ENCODE results near the gene R3HDM1. TPM values are rescaled to one million over a fixed set of nuclear protein-coding genes. Genes with fewer than 3 reads are reported as not detected.
"Not testable (repeated sequence)": the region's sequence is repeated elsewhere in the genome, so short reads cannot be mapped to it uniquely, and the experiment has no call there.

The R3HDM1 gene
- polyA plus RNA-seq, 1 experiment, result 39.9 TPM

DNA sequence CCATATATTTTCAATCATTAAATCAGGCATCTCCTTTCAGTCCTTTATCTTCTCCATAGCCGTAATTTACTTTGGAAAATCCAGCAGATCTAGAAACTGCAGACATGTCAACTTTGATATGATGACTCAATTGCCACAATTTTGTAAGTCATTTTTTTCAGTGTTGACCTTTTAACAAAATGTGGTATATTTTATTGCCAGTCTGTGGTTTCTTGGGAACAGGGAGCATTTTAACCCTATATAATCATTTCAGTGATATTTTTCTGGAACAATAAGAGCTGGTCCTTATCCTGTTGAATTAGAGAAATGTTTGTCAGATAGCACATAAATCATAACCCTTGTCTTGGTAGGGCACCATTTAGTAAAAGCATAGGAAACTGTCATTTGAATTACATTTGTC, 119.4 kb downstream of the R3HDM1 start:
- CTCF ChIA-PET, result no interaction called here
- Histone ChIP-seq H3K36me3 (ENCODE audit: control insufficient read depth, insufficient read depth, low read length) (no peaks in the 10 kb centered on the region), H3K4me3 (ENCODE audit: low read depth, low read length) (no peak overlapping the region), H3K27me3 (ENCODE audit: control insufficient read depth, insufficient read depth, low read length) (no peaks in the 10 kb centered on the region)
- no peak for DNase-seq (ENCODE audit: low read depth)
- POLR2A ChIA-PET, result no interaction called here
- no peak for TF ChIP-seq CTCF (IDR thresholded peaks at IDR 0.05; ENCODE audit: insufficient read depth, low read depth, low read length)

DNA sequence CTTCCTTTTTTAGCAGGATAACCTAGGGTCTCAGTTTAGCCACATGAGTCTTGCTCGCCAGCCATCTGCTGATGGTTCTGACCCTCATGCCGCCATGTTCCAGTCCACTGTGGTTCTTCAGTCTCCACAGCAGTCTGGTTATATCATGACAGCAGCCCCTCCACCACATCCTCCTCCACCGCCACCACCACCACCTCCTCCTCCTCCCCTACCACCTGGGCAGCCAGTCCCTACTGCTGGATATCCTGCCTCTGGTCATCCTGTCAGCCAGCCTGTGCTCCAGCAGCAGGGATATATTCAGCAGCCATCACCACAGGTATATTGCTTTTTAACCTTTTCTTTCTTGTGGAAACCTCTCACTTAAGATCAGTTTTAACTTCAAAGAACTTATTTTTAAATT, 120.4 kb downstream of the R3HDM1 start:
- CTCF ChIA-PET, result no interaction called here
- POLR2A ChIA-PET, result no interaction called here
- no peak for DNase-seq (ENCODE audit: low read depth)
- no peaks in the 10 kb centered on the region for H3K27me3 ChIP-seq (ENCODE audit: control insufficient read depth, insufficient read depth, low read length)
- H3K4me3 ChIP-seq (ENCODE audit: low read depth, low read length), result no peak overlapping the region
- no peaks in the 10 kb centered on the region for H3K36me3 ChIP-seq (ENCODE audit: control insufficient read depth, insufficient read depth, low read length)
- no peak for TF ChIP-seq CTCF (IDR thresholded peaks at IDR 0.05; ENCODE audit: insufficient read depth, low read depth, low read length)

- H3K4me3 ChIP-seq (ENCODE audit: low read depth, low read length); DNase-seq (ENCODE audit: low read depth); H3K27me3 ChIP-seq (ENCODE audit: control insufficient read depth, insufficient read depth, low read length); CTCF ChIA-PET; POLR2A ChIA-PET; H3K36me3 ChIP-seq (ENCODE audit: control insufficient read depth, insufficient read depth, low read length): not testable (repeated sequence)
Measured at GRCh38 chr2:135654239-135654638, 123.0 kb downstream of the R3HDM1 start.

DNA sequence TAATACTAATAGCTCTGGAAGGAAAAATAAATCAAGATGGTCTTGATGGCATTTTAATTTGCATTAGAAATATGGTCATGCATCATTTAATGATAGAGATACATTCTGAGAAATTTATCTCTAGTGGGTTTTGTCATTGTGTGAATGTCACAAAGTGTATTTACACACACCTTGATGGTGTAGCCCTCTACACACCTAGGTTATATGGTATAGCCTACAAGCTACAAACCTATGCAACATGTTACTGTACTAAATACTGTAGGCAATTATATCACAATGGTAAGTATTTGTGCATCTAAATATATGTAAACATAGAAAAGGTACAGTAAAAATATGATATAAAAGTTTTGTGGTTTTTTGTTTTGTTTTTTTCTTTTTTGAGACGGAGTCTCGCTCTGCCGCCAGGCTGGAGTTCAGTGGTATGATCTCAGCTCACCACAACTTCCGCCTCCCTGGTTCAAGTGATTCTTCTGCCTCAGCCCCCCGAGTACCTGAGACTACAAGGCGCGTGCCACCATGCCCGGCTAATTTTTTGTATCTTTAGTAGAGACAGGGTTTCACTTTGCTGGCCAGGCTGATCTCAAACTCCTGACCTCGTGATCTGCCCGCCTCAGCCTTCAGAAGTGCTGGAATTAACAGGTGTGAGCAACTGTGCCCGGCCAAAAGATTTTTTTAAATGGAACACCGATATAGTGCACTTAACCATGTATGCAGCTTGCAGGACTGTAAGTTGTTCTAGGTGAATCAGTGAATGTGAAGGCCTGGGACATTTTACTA, 126.7 kb downstream of the R3HDM1 start:
- no peak for TF ChIP-seq CTCF (IDR thresholded peaks at IDR 0.05; ENCODE audit: insufficient read depth, low read depth, low read length)
- peaks cover 1% of the 10 kb centered on the region; the same call in 1 of the 2 replicates for H3K36me3 ChIP-seq (ENCODE audit: control insufficient read depth, insufficient read depth, low read length)
- no peaks in the 10 kb centered on the region for H3K27me3 ChIP-seq (ENCODE audit: control insufficient read depth, insufficient read depth, low read length)
- ChIA-PET CTCF (interaction anchor here (0.6 to 1.3 kb wide), 3 partner anchors 11 to 730 kb away, joined by 3 to 6 read pairs (median 3); no protein-coding TSS in a partner anchor), POLR2A (no interaction called here)
- H3K4me3 ChIP-seq (ENCODE audit: low read depth, low read length), result no peak overlapping the region
- DNase-seq (ENCODE audit: low read depth), result no peak

GRCh38 chr2:135662088-135662487, 130.8 kb downstream of the R3HDM1 start:
- DNase-seq (ENCODE audit: low read depth), result peak; percentile 6
- POLR2A ChIA-PET, result no interaction called here
- Histone ChIP-seq H3K36me3 (ENCODE audit: control insufficient read depth, insufficient read depth, low read length) (peaks cover 2% of the 10 kb centered on the region; the same call in 1 of the 2 replicates), H3K27me3 (ENCODE audit: control insufficient read depth, insufficient read depth, low read length) (no peaks in the 10 kb centered on the region), H3K4me3 (ENCODE audit: low read depth, low read length) (no peak overlapping the region)
- CTCF ChIA-PET, result interaction anchor here (1.6 kb wide), 1 partner anchor 17 kb away, joined by 4 read pairs; no protein-coding TSS in a partner anchor
- no peak for TF ChIP-seq CTCF (IDR thresholded peaks at IDR 0.05; ENCODE audit: insufficient read depth, low read depth, low read length)
